Measurements from ENCODE around the gene PRKG1. TPM values are rescaled to one million over a fixed set of nuclear protein-coding genes. Genes with fewer than 3 reads are reported as not detected.
"Not testable (repeated sequence)": the region's sequence is repeated elsewhere in the genome, so short reads cannot be mapped to it uniquely, and the experiment has no call there.

PRKG1 gene
- total RNA-seq, 1 donor from 2014 or later = 50.2 TPM

- intact Hi-C loops (cut with DNase I) = no loop called here
- no peak for DNase-seq (ENCODE audit: low spot score in 2 of 2)
- Histone ChIP-seq H3K27ac (peak overlapping the region in 1 of 2 donors; percentile 34), H3K4me1 (peaks cover 0 to 32% of the 10 kb centered on the region in 2 donors), H3K27me3 (no peaks in the 10 kb centered on the region), H3K4me3 (no peak overlapping the region), H3K36me3 (no peaks in the 10 kb centered on the region), H3K9me3 (no peaks in the 10 kb centered on the region)
- TF ChIP-seq CTCF (IDR thresholded peaks at IDR 0.05) = no peak
Measured at GRCh38 chr10:51260376-51260775, 186.1 kb downstream of the PRKG1 start.

- Histone ChIP-seq H3K9me3 (no peaks in the 10 kb centered on the region), H3K36me3 (no peaks in the 10 kb centered on the region), H3K27me3 (no peaks in the 10 kb centered on the region), H3K4me1 (peaks cover 0 to 8% of the 10 kb centered on the region in 2 donors), H3K4me3 (no peak overlapping the region), H3K27ac (no peak overlapping the region)
- no peak for DNase-seq (ENCODE audit: low spot score in 2 of 2)
- TF ChIP-seq CTCF (IDR thresholded peaks at IDR 0.05) = no peak
- intact Hi-C loops (cut with DNase I) = no loop called here
Measured at GRCh38 chr10:51266496-51266895, 192.2 kb downstream of the PRKG1 start.

DNA sequence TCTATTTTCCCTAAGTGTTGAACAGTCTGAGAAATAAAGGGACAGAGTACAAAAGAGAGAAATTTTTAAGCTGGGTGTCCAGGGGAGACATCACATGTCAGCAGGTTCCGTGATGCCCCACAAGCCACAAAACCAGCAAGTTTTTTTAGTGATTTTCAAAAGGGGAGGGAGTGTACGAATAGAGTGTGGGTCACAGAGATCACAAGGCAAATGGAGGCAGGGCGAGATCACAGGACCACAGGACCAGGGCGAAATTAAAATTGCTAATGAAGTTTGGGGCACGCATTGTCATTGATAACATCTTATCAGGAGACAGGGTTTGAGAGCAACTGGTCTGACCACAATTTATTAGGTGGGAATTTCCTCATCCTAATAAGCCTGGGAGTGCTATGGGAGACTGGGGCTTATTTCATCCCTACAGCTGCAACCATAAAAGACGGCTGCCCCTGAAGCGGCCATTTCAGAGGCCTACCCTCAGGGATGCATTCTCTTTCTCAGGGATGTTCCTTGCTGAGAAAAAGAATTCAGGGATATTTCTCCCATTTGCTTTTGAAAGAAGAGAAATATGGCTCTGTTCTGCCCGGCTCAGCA lies 193.8 kb downstream of the PRKG1 start:
- DNase-seq (ENCODE audit: low spot score in 2 of 2); H3K4me3 ChIP-seq; H3K27me3 ChIP-seq; H3K36me3 ChIP-seq; H3K9me3 ChIP-seq; H3K4me1 ChIP-seq; H3K27ac ChIP-seq; intact Hi-C loops (cut with DNase I): not testable (repeated sequence)

DNA sequence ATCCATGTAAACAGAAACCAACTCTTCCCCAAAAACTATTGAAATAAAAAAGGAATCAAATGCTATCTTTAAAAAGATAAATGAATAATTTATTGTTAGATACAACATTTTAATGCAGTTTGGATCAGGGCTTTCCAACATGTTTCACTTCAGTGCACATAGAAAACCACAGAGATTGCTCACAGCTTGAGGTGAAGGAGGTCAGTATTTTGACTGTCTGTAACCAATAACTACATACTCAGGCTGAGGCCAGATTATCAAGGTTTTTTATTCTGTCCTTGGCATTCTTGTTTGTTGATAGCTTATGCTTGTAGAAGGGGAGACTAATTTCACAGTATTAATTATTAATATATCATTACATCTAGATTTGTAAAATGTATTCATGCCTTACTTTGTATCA lies 195.5 kb downstream of the PRKG1 start:
- Histone ChIP-seq H3K27ac (no peak overlapping the region), H3K4me3 (no peak overlapping the region), H3K27me3 (no peaks in the 10 kb centered on the region), H3K4me1 (peaks cover 0 to 7% of the 10 kb centered on the region in 2 donors), H3K36me3 (no peaks in the 10 kb centered on the region), H3K9me3 (no peaks in the 10 kb centered on the region)
- no peak for TF ChIP-seq CTCF (IDR thresholded peaks at IDR 0.05)
- DNase-seq (ENCODE audit: low spot score in 2 of 2) = no peak
- intact Hi-C loops (cut with DNase I) = no loop called here

DNA sequence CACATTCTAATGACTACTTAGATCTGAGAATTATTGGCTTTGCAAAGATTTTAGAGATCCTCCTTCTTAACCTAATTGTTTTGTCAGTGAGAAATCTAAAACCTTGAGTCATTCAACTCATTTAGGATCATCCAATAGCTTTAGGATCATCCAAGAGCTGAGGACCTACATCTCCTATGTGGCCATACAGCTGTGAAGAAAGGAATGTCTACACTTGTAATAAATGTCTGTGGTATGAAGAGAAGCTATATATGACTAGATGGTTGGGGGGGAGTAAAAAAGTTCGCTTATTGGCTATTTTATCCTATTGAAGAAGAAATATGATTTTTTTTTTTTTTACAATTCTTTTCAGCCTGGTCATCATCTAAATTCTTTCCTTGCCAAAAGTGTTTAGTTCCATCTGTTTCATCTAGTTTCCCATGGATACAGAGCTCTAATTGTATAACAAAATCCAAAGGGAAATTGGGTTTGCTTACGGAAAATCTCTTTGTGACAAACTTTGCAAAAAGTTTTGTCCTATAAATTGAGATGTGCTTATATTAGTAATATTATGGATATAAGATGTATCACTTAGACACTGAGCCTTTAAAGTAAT lies 196.7 kb downstream of the PRKG1 start:
- Histone ChIP-seq H3K27ac (no peak overlapping the region), H3K9me3 (no peaks in the 10 kb centered on the region), H3K4me3 (no peak overlapping the region), H3K27me3 (no peaks in the 10 kb centered on the region), H3K36me3 (no peaks in the 10 kb centered on the region), H3K4me1 (peaks cover 0 to 7% of the 10 kb centered on the region in 2 donors)
- no peak for TF ChIP-seq CTCF (IDR thresholded peaks at IDR 0.05)
- no peak for DNase-seq (ENCODE audit: low spot score in 2 of 2)
- intact Hi-C loops (cut with DNase I) = no loop called here

GRCh38 chr10:51272099-51272498 lies 197.8 kb downstream of the PRKG1 start:
- intact Hi-C loops (cut with DNase I); H3K9me3 ChIP-seq; H3K36me3 ChIP-seq; H3K27me3 ChIP-seq; H3K4me1 ChIP-seq; H3K4me3 ChIP-seq; DNase-seq (ENCODE audit: low spot score in 2 of 2); H3K27ac ChIP-seq: not testable (repeated sequence)
